Ishikawa (cell line): ENCODE measurements around the gene TLCD1.

Experiments
- CEBPB ChIP-seq: IDR thresholded peaks from 2 replicates; pipeline ENCODE4 v1.6.1; 2012
- CREB1 ChIP-seq: IDR thresholded peaks from 2 replicates; pipeline ENCODE4 v1.6.1; 2012; ENCODE audit warnings: low read depth
- EGR1 ChIP-seq: IDR thresholded peaks from 2 replicates; pipeline ENCODE4 v1.6.1; 2012
- EP300 ChIP-seq: IDR thresholded peaks from 2 replicates; pipeline ENCODE4 v1.6.1; 2012; ENCODE audit warnings: borderline replicate concordance
- FOXM1 ChIP-seq: IDR thresholded peaks from 2 replicates; pipeline ENCODE4 v1.6.1; 2012; ENCODE audit warnings: low read depth, borderline replicate concordance
- NFIC ChIP-seq: IDR thresholded peaks from 2 replicates; pipeline ENCODE4 v1.6.1; 2012
- RAD21 ChIP-seq: IDR thresholded peaks from 2 replicates; pipeline ENCODE4 v1.6.1; 2012; ENCODE audit warnings: low read depth
- TAF1 ChIP-seq: IDR thresholded peaks from 2 replicates; pipeline ENCODE4 v1.6.1; 2012; ENCODE audit warnings: low read depth, mild to moderate bottlenecking
- TCF12 ChIP-seq: IDR thresholded peaks from 2 replicates; pipeline ENCODE4 v1.6.1; 2012; ENCODE audit warnings: low read depth
- TEAD4 ChIP-seq: IDR thresholded peaks from 2 replicates; pipeline ENCODE4 v1.6.1; 2012
- YY1 ChIP-seq: IDR thresholded peaks from 2 replicates; pipeline ENCODE4 v1.6.1; 2012; ENCODE audit warnings: low read depth
- ZBTB7A ChIP-seq: IDR thresholded peaks from 2 replicates; pipeline ENCODE4 v1.6.1; 2012; ENCODE audit warnings: low read depth
- TF ChIP-seq, protein P1 (sequence below): IDR thresholded peaks from 2 replicates; pipeline ENCODE4 v1.6.1; 2012
- TF ChIP-seq, protein P2 (sequence below): IDR thresholded peaks from 2 replicates; pipeline ENCODE4 v1.6.1; 2012
- TF ChIP-seq, protein P3 (sequence below): IDR thresholded peaks from 2 replicates; pipeline ENCODE4 v1.6.1; 2012; ENCODE audit warnings: low read depth, mild to moderate bottlenecking

The TLCD1 gene

DNA sequence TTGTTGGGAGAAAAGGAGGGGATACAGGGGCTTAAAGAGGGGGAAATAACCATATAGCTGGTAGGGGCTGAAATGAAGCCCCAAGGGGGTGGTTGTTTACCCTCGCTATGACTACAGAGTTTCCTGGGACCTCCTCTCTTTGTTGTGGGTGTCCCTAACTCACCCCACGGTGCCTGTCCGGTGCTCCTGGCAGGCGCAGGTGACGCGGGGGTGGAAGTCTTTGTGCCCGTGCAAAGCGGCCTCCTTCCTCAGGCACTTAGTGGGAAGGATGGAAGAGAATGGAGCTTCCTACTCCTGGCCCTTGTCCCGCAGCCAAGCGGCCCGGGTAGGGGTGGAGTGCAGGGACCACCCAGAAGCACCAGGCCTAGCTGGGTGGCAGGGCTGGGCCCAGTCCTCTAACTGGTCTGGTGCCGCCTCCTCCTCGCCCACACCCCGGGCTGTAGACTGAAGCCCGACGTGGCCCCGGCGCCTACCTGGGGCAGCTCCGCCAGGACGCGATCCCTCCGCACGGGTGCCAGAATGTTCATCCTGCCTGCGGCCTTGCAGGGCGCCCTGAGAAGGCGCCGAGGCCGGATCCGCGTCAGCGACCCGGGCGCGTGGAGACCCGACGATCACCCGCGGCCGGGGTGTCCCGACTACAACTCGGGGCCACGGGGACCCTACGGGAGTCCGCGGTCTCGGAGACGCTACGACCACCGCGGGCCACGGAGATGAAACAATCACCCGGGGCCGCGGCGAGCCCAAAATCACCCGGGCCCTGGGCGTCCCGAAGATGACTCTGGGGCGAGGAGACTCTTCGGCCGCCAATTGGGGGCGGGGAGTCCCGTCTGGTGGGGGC, 9.1 kb downstream of the TLCD1 start:
- TF ChIP-seq CREB1 (no peak), TAF1 (0 out of 2 replicates have a peak, but pooled peaks have one; percentile 27), TCF12 (no peak), TEAD4 (no peak), ZBTB7A (no peak), RAD21 (no peak), EP300 (no peak), CEBPB (no peak), EGR1 (peak; percentile 51; the same call in 1 of the 2 replicates), FOXM1 (no peak), YY1 (no peak), NFIC (no peak)
- TF ChIP-seq, protein P1, sequence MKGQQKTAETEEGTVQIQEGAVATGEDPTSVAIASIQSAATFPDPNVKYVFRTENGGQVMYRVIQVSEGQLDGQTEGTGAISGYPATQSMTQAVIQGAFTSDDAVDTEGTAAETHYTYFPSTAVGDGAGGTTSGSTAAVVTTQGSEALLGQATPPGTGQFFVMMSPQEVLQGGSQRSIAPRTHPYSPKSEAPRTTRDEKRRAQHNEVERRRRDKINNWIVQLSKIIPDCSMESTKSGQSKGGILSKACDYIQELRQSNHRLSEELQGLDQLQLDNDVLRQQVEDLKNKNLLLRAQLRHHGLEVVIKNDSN, result no peak
- TF ChIP-seq, protein P2, sequence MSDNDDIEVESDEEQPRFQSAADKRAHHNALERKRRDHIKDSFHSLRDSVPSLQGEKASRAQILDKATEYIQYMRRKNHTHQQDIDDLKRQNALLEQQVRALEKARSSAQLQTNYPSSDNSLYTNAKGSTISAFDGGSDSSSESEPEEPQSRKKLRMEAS, result 0 out of 2 replicates have a peak, but pooled peaks have one; percentile 15
- TF ChIP-seq, protein P3, sequence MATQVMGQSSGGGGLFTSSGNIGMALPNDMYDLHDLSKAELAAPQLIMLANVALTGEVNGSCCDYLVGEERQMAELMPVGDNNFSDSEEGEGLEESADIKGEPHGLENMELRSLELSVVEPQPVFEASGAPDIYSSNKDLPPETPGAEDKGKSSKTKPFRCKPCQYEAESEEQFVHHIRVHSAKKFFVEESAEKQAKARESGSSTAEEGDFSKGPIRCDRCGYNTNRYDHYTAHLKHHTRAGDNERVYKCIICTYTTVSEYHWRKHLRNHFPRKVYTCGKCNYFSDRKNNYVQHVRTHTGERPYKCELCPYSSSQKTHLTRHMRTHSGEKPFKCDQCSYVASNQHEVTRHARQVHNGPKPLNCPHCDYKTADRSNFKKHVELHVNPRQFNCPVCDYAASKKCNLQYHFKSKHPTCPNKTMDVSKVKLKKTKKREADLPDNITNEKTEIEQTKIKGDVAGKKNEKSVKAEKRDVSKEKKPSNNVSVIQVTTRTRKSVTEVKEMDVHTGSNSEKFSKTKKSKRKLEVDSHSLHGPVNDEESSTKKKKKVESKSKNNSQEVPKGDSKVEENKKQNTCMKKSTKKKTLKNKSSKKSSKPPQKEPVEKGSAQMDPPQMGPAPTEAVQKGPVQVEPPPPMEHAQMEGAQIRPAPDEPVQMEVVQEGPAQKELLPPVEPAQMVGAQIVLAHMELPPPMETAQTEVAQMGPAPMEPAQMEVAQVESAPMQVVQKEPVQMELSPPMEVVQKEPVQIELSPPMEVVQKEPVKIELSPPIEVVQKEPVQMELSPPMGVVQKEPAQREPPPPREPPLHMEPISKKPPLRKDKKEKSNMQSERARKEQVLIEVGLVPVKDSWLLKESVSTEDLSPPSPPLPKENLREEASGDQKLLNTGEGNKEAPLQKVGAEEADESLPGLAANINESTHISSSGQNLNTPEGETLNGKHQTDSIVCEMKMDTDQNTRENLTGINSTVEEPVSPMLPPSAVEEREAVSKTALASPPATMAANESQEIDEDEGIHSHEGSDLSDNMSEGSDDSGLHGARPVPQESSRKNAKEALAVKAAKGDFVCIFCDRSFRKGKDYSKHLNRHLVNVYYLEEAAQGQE, result 0 out of 2 replicates have a peak, but pooled peaks have one; percentile 32

DNA sequence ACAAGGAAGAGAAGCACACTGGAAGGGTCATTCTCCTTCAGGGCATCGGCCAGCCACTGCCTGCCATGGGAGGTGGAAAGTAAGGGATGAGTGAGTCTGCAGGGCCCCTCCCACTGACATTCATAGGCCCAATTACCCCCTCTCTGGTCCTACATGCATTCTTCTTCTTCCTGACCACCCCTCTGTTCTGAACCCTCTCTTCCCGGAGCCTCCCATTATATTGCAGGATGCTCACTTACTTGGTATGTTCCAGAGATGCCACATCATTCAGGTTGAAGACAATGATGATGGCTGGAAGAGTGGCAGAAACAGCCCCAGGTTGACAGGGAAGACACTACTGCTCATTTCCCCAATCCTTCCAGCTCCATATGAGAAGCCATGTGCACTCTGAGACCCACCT, 10.8 kb downstream of the TLCD1 start:
- TF ChIP-seq, protein P1, result no peak
- TF ChIP-seq ZBTB7A, result no peak
- no peak for TF ChIP-seq EGR1
- TF ChIP-seq NFIC, result no peak
- TF ChIP-seq, protein P3, result no peak
- no peak for TF ChIP-seq YY1
- TF ChIP-seq FOXM1, result no peak
- no peak for TF ChIP-seq CEBPB
- TF ChIP-seq TEAD4, result no peak
- TF ChIP-seq EP300, result no peak

DNA sequence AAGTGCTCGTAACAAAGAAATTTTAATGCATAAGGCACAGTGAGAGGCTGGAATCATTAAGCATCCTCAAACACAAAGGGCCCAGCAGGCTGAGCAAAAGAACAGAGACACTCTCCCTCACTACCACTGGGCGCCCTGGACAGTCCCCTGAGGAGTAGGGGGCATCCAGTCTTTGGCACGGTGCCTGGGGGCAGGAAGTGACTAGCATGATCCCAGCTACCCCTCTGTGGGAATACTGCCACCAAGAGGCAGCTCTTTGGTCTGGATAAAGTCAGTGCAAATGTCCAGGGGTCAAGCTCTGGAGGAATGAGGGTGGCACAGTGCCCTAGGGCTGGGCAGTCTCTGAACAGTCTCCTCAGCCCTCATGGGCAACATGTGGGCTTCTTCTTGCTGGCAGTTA, 11.8 kb downstream of the TLCD1 start:
- TF ChIP-seq EGR1 (no peak), TAF1 (no peak), TCF12 (no peak), RAD21 (no peak), CREB1 (no peak)

DNA sequence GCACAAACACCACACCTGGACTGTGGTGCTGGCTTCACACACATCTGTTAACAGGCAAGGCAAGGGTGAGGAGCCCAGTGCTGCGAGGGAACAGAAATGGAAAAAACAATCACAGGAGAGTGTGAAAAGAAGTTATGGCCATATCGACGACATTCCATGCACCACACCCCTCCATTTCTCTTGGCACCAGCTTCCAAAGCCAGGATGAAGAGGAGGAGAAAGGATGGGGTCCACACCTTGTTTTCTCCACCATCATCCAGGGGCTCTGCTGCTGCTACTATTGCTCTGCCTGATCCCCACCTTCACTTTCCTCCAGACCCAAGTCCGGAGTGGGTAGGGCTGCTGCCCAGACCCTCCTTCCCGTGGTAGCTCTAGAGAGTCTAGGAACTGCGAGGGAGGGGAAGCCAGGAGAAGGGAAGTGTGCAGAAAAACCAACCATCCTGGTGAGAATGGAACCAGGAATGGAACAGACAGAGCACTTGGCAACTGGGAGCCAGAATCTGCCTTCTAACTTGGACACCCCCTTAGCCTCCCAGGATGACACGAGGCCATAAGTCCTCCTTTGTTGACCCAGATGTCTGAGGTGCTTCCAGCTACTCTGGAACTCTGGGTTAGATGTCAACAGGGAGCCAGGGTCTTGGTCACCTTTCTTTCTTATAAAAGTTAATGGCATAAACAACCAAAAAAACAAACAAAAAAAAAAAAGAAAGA, 13.2 kb downstream of the TLCD1 start:
- no peak for TF ChIP-seq FOXM1
- TF ChIP-seq, protein P3, result no peak
- TF ChIP-seq CREB1, result no peak
- TF ChIP-seq TAF1, result no peak
- no peak for TF ChIP-seq CEBPB
